ENCODE measurements around the gene NCK2.
"Not testable (repeated sequence)": the region's sequence is repeated elsewhere in the genome, so short reads cannot be mapped to it uniquely, and the experiment has no call there.

The NCK2 gene

DNA sequence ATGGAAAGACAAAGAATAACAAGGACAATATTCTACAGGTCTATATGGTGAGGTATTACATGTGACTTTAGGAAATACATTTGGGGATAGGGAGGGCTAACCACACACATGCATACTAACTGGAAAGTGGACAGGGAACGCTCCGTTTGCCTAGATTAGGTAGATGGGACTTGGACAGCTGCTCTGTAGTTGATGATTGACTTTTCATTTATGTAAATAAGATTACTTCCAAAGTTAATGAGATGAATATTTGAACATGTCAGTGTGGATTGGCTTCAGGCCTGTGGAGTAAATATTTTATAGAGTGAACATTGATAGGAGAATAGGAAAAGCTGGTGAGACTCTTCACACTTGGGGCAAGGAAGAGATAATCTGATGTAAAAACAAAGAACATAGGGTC is 142.0 kb downstream of the NCK2 start:
- no peak for FAIRE-seq
- no peak for DNase-seq (ENCODE audit: low spot score)

DNA sequence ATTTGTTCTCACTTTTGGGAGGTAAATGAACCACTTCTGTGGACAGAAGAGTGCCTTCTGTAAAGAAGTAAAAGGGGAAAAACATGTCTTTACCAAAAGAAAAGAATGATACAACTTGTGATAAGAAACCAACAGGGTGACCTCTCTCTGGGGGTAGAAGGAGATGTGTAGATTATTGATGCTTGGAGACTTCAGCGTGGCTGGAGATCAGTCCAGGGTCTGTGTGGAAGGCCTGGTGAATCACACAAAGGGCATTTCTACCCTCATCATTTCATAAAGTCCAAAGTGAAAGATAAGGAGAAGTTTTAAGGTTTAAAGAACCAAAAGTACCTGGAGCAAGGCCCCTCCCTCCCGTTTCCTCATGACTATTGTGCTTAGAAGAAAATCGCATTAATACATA is 142.5 kb downstream of the NCK2 start:
- DNase-seq (ENCODE audit: low spot score) (no peak), FAIRE-seq (no peak)

GRCh38 chr2:105888625-105889024 is 143.9 kb downstream of the NCK2 start:
- FAIRE-seq, result no peak
- DNase-seq (ENCODE audit: low spot score), result no peak

DNA sequence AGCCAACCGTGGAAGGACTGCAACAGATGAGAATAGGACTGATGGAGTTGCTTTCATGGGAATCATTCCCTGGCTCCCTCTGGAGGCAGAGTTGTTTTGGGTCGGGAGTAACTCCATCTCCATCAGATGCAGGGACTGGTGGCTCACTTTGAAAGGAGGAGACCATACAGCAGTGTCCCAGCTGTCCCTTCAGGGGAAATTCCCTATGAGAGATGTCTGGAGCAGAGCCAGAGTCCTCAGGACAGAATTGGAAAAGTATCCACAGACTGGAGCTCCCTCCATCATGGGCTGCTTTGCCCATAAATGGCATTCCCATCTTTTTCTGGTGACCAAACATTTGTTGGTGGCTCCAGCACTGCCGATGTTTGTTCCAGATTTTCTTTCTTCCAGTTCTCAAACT is 144.3 kb downstream of the NCK2 start:
- no peak for FAIRE-seq
- no peak for DNase-seq (ENCODE audit: low spot score)

- DNase-seq (ENCODE audit: low spot score), result no peak
- FAIRE-seq, result no peak
Observed at GRCh38 chr2:105890111-105890510, 145.4 kb downstream of the NCK2 start.

DNA sequence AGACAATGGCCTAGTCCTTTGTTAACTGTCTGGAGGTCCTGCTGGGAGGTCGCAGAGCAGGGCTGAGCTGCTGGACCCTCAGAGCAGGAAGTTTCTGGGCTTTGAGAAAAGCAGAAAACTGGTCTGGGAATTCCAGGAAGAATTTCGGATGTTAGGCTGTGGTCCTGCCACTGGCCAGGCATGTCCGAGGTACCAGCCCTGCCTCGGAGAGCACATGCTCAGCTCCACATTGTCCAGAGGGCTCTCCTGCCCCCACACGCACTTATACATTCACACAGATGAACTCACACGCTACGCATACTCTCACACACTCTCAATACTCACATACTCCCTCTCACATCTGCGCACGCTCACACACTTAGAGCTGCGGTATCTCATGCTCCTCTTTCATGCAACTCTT is 146.1 kb downstream of the NCK2 start:
- FAIRE-seq, result no peak
- DNase-seq (ENCODE audit: low spot score), result no peak

- FAIRE-seq (no peak), DNase-seq (ENCODE audit: low spot score) (no peak)
Observed at GRCh38 chr2:105893011-105893995, 148.6 kb downstream of the NCK2 start.

DNA sequence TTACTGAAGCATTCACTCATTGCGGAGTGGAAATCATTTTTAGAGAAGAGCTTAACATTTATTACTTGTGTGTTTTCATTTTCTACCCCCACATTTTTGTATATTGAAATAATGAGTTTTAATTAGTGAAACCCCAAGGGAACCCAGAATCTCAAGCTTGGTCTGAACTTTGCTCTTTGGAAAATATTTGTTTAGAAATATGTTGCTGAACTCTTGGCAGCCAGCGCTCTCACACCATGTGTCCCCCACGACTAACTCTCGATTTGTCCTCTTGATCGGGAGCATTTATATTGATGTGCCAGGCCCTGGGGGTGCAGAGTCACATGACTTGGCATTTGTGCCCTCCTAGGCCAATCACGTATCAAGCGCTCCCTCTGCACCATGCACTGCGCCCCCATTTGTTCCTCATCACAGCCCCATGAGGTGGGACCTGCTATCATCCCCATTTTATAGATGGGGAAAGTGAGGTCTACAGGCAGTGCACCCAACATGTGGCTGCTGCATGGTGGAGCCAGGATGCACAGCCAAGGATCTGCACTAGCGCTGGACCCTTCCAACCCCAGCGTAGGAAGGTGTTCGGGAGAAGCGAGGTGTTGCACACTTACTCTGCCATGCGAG is 149.7 kb downstream of the NCK2 start:
- no peak for FAIRE-seq

GRCh38 chr2:105895990-105896764 is 151.5 kb downstream of the NCK2 start:
- no peak for FAIRE-seq

More for the DNA sequence above, 149.7 kb downstream of the NCK2 start:
- no peak for DNase-seq (ENCODE audit: low spot score)

DNA sequence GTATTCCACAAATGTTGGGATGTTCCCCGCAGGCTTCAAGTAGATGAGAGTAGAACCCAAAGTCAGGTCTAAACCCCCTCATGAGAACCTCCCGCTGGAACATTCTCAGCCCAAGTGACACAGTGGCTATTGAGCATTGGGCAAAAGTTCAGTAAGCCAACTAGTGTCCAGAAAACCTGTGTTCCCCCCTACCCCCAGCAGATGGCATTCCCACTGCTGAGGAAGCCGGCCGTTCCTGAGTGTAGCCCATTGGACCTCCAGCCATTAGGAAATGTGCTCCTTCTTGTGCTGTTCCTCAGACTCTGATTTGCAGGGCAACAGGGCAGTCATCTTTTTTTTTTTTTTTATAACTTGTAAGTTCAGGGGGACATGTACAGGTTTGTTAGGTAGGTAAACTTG is 152.1 kb downstream of the NCK2 start:
- DNase-seq (ENCODE audit: low spot score) (no peak), FAIRE-seq (no peak)

More at GRCh38 chr2:105895990-105896764, 151.5 kb downstream of the NCK2 start:
- DNase-seq (ENCODE audit: low spot score), result no peak

DNA sequence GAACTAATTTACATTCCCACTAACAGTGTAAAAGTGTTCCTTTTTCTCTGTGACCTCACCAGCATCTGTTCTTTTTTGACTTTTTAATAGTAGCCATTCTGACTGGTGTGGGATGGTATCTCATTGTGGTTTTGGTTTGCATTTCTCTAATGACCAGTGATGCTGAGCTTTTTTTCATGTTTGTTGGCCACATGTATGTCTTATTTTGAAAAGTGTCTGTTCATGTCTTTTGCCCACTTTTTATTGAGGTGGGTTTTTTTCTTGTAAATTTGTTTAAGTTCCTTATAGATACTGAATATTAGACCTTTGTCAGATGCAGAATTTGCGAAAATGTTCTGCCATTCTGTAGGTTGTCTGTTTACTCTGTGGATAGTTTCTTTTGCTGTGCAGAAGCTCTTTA is 153.0 kb downstream of the NCK2 start:
- FAIRE-seq, result not testable (repeated sequence)

DNA sequence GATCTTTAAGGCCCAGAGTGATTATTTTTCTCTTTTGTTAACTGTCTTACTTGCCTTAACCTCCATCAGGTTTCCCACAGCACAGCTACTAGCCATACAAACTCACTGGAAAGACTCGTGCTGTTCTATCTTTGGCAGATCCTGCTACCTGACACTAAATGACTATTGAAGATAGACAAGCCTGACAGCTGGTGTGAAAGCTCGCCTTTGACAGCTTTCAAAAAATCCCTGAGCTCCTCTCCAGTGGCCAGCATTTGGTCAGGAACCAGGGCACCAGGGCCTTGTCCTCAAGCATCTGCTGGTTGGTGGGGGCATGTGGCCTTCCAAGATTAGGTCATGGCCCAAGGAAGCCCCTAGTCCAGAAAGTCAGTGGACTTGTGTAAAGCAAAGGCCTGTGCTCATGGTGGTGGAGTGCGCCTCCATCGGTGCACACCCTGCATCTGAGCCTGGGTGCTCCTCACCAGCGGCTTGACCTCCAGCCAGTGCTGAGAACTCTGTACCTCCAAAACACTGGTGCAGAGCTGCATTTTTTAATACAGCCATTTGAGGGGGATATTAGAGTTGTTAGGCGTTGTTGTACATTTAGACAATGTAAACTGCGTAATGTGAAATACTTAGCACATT is 158.5 kb downstream of the NCK2 start:
- DNase-seq (ENCODE audit: low spot score) (no peak), FAIRE-seq (no peak)

More for the DNA sequence above, 153.0 kb downstream of the NCK2 start:
- not testable (repeated sequence) for DNase-seq (ENCODE audit: low spot score)

GRCh38 chr2:105904938-105905337 is 160.2 kb downstream of the NCK2 start:
- FAIRE-seq (no peak), DNase-seq (ENCODE audit: low spot score) (no peak)

- no peak for DNase-seq (ENCODE audit: low spot score)
- FAIRE-seq, result no peak
Observed at GRCh38 chr2:105906481-105906880, 161.8 kb downstream of the NCK2 start.

GRCh38 chr2:105907184-105907583 is 162.5 kb downstream of the NCK2 start:
- FAIRE-seq (no peak), DNase-seq (ENCODE audit: low spot score) (no peak)

GRCh38 chr2:105909215-105909614 is 164.5 kb downstream of the NCK2 start:
- DNase-seq (ENCODE audit: low spot score) (no peak), FAIRE-seq (no peak)

DNA sequence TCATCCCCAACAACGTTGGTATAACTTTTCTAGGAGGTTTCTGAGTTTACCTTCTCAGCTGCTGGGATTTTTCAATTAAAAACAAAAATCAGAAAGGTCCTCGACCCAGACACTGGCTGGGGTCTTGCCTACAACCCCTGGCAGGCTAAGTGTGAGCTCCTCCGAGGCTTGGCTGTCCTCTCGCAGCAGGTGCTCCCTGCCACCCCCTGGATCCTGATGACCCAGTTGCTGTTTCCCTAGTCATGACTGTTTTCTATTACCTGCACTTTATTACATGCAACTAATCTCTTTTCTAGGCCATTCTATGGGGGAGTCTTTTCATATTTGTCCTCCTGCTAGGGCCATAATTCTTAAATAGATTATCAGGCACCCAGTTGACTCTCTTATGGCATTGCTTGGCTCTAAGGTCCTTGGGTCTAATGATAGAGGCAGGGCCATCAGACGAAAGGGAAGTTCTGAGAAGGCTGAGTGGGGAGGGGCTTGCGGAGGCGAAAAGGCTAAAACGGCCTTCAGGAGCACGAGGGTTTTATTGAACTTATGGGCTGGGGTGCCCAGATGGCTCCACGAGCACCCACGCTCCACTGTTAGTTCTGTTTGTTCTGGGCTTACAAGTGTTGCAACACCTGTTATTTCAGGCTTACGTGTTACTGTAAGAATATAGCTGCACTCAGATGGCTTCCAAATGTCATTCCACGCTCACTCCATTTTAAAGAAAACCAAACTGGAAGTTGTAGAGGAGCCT is 166.0 kb downstream of the NCK2 start:
- no peak for FAIRE-seq
- no peak for DNase-seq (ENCODE audit: low spot score)

DNA sequence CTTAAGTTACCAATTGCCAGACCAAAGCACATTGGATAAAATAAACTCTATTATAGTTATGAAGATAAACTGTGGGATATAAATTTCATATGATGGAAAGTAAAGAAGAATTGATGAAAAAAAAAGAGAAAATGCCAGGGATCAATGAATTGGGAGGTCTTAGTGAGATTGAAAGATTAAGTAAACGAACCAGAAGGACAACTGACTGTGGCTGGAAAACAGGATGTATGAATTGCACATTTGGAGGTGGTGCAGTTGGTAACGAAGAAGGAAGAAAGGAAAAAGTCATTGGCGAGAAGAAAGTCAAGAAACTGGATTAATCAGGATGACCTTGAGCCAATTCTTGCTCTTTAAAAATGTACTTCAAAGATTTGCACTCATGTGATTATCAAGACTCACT is 166.7 kb downstream of the NCK2 start:
- DNase-seq (ENCODE audit: low spot score), result no peak
- no peak for FAIRE-seq

GRCh38 chr2:105912081-105912480 is 167.4 kb downstream of the NCK2 start:
- no peak for DNase-seq (ENCODE audit: low spot score)
- FAIRE-seq, result no peak

DNA sequence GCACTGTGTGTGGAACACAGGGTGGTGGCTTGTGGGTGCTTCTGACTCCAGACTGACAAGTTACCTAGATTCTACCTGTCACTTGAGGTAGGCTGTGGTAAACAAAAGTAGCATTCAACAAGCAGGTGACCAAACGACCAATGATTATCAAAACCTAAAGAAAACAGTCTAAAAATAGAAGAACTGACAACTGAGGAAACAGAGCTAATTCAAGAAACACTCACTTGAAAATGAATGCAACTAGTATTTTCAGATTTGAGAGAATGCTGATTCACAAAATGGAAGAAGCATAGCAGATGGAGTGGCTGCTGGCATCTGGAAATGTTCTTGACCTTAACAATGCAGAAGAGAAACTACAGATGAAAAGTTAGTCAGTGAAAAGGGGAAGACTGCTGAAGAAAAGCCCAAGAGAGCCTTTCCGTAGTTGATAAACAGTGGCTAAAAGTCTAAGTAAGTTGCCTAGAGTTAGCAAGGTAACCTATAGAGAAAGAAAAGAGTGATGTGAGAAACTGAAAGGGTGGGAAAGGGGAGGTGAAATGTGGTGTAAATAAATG is 170.4 kb downstream of the NCK2 start:
- FAIRE-seq (no peak), DNase-seq (ENCODE audit: low spot score) (no peak)

Measured in RCC 7860 (cell line).